GM21786 (cell line): ENCODE results near the gene TAS1R2.
"Not testable (repeated sequence)": the region's sequence is repeated elsewhere in the genome, so short reads cannot be mapped to it uniquely, and the experiment has no call there.

ENCODE experiments used
- ATAC-seq: cut with Tn5 transposase; IDR thresholded peaks from one replicate; pipeline ENCODE4 v1.9.1; 2021; ENCODE audit not compliant: unreplicated experiment

Gene TAS1R2

DNA sequence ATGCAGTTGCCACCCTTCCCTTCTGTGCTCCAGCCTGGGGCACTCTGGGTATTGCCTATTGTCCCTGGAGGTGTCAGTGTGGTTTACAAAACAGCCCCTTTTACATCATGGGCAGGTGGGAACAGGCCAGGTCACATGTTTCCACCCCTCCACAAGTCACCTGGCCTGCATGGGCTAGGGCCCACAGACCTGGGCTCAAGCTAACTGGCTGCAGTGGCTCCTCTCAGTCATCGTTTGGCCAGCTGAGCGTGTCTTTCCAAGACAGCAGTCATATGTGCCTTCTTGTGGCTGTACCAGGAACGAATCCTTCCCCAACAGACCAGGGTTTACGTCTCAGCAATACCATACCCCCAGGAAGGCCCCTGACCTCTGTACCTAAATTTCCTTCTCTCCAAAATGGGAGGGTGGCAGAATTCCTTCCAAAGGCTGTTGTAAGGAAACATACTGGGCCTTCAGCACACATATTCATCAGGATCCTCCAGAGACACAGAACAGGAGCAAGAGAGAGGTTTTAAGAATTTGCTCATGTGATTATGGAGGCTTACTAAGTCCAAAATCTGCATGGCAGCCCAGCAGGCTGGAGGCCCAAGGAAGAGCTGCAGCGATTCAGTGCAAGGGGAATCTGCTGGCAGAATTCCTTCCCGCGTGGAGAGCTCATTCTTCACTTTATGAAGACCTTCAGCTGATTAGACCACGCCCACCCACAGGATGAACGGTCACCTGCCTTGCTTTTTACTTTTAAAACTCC lies 10.6 kb upstream of the TAS1R2 start:
- no peak for ATAC-seq

DNA sequence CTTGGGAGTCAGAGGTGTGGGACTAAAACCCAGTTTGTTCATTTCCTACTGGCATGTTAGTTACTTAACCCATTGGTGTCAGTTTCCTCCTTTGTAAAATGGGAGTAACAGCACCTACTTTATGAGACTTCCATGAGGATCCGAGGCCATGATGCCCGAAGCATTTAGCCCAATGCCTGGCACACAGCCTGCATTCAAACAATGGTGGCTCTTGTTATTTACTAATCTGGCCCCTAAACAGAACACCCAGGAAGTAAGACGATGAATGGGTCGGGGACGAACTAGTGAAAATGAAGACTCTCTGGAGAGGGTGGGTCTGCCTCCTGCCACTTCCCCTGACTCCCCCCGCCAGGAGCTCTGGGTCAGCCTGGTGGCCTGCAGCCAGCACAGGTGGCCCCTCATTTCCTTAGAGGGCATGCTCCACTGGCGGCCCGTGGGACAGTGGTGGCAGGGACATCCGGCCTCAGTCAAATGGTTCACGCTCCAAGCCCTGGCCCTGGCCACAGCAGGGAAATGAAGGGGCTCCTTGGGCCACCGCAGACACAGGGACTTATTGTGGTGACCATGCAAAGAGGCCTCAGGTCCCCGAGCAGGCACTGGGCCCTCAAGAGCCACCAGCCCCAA lies 9.5 kb upstream of the TAS1R2 start:
- ATAC-seq, result no peak

DNA sequence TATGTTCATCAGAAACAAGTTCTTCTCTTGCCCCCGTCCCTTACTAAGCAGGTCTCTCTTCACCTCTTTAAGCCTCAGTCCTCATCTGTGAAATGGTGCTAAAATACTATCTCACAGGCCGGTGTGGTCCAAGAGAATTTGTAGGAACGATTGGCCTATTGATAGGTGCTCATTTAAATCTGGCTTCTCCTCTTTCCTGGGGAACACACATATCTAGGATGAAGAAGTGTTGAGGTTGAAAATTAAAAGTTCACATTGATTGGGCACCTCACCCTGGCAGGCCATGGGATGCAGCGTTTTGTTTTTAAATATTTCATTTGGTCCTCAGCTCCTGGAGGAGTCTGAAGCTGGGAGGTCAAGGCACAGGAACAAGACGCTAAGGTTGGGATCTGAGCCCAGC lies 8.9 kb upstream of the TAS1R2 start:
- no peak for ATAC-seq

DNA sequence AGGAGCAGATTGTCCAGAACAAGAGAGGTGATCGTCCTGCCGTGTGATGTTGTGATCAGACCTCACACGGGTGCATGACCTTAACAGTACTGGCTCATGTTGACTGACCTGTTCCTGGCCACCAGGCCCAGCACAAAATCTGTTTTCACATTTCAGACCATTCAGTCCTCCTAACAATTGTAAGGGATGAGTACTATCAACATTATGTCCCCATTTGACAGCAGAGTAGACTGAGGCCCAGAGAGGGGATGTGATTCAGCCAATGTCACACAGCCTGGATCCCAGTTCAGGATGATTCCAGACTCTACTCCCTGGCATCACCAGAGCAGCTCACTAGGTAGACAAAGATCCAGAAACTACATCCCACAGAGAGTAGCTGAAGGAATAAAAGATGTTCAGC lies 7.4 kb upstream of the TAS1R2 start:
- ATAC-seq, result no peak

DNA sequence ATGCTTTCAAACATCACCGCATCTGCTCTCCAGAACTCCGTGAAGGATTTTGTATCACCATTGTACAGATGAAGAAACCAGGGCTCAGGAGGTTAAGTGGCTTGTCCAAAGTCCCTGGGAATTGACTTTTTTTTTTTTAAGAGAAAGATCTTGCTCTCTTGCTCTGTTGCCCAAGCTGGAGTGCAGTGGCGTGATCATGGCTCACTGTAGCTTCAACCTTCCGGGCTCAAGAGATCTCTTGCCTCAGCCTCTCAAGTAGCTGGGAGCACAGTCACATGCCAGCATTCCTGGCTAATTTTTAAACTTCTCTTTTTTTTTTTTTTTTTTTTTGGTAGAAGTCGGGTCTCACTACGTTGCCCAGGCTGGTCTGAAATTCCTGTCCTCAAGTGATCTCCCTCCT lies 6.9 kb upstream of the TAS1R2 start:
- no peak for ATAC-seq

DNA sequence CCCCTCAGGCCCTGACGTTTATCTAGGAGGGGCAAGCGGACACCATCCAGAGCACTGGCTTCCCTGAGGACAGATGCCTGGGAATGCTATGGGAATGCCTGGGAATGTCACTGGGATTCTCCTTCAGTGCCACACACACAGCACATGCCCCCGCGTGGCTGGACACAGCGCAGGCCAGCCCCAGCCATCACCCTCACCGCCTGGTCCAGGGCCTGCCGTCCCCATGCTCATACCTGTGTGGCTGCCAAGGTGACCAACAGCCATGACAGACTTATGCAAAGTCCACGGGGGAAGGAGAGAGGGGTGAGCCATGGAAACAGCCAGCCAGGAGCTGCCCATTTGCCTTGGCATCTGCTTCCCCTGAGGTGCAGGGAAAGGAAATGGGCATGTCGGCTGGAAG lies 5.7 kb upstream of the TAS1R2 start:
- no peak for ATAC-seq

DNA sequence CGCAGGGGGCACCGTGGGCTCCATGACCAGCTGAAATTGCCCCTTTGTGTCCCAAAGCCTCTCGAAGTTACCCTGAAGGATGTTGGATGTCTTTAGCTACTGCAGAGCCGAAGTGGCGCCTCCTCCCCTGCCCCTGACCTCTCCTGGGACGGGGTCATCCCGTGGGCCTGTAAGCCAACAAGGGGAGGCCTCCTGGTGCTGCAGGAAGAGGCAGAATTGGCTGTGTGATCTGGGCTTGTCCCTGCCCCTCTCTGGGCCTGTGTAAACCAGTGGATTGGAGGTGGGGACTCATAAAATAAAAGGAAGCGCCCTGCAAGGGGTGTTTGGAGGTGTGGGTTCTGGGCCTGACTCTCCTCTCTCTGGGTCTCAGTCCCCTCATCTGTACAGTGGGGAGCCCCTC lies 2.1 kb upstream of the TAS1R2 start:
- no peak for ATAC-seq

DNA sequence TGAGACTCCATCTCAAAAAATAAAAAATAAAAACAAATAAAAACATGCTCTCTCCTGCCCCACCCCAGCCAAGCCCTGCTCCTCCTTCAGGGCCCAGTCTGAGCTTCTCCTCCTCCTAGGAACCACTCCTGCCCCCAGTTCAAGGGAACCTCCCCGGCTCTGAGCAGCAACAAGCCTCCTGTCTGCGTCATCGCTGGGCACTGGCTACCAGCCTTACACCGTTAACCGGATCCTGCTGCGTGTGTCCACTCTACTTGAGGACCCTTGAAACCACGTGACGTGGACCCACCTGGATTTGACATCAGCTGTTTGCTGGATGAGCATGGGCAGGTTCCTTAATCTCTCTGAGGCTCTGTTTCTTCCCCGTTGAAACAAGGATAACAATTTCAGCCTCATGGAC lies 1.6 kb upstream of the TAS1R2 start:
- no peak for ATAC-seq

DNA sequence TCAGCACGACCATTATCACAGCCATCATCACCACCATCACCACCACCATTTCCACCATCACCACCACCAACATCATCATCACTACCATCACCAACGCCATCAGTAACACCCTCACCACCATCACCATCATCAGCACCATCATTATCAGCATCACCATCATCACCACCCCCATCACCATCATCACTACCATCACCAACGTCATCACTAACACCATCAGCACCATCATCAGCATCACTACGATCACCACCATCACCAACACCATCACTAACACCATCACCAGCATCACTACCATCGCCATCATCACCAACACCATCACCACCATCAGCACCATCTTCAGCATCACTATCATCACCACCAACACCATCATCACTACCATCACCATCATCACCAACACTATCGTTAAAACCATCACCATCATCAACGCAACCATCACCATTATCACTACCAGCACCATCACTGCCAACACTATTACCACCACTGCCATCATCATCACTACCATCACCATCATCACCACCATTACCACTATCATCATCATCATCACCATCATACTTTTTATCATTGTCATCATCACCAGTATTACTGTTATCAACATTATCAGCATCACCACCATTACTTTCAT lies 1.3 kb downstream of the TAS1R2 start:
- ATAC-seq, result no peak

DNA sequence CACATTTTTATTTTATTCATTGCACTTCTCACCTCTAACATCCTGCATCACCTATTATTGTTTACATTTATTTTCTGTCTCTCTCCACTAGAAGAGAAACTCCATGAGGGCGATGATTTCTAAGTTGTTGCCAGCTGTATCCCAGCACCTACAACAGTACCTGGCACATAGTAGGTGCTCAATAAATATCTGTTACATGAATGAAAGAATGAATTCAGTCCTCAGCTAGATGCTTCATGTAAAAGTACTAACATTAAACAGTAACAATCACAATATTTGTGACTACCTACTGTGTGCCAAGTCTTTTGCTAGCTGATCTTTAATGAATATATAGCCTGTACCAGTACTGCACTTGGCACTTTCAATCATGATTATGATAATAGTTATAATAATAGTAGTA lies 3.0 kb downstream of the TAS1R2 start:
- ATAC-seq, result no peak

DNA sequence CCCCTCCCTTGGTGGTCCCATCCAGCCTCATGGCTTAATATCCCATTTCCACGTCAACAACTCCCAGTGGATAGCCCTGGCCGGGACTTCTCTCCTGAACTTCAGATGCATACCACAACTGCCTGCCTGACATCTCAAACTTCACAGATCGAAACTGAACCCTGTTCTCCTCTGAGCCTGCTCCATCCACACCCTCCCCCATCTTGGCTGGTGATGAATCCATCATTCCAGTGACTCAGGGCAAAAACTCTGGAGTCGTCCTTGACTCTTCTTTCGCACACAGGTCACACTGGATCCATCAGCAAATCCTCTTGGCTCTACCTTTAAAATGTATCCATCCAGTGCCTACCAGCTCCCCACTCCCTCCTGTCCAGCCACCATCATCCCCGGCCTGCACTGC lies 3.9 kb downstream of the TAS1R2 start:
- no peak for ATAC-seq

DNA sequence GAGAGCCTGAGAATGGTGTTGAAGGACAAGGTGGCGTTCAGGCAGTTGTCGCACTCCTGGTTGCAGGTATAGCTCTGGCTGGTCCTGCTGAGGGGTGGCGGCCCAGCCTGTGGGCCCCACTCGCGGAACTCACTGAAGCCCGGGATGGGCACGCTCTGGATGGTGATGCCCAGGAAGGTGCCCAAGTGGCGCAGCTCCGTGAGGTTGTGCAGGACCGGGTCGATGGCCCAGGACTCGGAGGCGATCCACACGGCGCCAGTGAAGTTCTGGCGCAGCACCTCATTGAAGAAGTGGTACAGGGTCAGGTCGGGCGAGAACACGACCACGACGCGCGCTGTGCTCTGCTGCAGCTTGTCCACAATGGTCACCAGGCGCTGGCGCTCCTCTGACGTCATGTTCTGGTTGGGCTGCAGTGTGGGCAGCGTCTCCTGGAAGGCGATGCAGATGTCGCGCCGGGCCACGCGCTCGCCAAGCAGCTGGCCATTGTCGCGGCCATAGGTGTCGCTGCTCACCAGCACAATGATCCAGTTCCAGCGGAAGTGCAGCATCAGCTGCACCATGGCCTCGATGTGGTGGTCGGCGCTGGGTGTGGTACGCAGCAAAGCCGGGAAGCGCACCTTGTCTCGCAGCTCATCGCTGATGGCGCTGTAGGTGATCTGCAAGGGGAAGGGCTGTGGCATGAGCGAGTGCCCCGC lies 5.0 kb downstream of the TAS1R2 start:
- ATAC-seq, result no peak

DNA sequence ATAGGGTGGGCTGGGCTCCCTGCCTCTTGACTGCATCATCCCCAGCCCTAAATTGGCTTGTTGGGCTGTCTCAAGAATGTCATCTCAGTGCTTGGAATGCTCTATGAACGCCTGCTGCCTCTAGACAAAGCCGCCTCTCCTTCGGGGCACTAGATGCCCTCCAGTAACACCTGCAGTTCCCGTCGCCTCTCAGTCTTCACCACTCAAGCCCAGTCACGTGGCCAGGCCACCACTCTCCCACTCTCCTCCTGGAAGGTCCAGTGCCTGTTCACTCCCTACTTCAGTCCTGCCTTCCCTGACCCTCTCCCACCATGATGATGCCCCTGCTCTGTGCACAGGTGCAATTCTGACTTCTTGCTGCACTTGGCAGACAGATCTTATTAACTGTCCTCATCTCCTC lies 7.0 kb downstream of the TAS1R2 start:
- ATAC-seq, result no peak

DNA sequence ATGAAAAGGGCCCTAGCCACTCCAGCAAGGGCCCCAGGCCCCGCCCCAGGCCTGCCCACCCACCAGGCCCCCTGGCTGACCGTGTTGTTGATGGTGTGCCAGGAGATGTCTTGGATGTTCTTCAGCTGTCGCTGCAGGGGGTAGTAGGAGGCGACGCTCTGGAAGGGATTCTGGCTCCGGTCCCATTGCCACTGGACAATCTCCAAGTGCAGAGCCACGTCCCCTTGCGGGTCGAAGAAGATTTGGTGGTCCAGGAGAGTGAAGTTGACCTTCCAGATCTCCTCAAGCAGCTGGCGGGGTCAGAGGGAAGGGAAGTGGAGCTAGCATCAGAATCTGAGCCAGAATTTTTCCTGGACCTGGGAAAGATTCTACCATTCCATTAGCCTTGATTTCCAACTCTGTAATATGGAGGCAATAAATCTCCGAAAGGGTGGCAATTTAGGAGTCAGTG lies 10.2 kb downstream of the TAS1R2 start:
- ATAC-seq, result no peak

DNA sequence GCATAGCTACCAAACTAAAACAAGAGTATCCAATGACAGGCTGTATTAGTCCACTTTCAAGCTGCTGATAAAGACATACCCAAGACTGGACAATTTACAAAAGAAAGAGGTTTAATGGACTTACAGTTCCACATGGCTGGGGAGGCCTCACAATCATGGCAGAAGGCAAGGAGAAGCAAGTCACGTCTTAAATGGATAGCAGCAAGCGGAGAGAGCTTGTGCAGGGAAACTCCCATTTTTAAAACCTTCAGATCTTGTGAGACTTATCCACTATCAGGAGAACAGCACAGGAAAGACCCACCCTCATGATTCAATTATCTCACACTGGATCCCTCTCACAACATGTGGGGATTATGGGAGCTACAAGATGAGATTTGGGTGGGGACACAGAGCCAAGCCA lies 11.7 kb downstream of the TAS1R2 start:
- not testable (repeated sequence) for ATAC-seq

DNA sequence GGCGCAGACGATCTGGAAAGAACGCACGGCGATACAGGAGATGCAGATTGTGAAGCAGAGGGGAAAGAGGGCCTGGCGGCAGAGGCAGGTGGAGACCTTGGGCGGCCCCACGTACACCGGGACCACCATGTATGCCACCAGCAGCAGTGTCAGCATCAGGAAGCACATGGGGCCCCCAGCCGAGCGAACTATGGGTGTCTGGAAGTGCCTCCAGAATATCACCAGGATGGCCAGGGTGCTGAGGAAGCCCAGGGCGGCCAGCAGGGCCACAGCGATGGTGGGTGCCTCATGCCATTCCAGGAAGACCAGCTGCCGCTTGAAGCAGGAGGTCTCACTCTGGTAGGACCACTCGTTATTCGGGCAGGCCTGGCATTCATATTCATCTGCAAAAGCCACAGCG lies 19.3 kb downstream of the TAS1R2 start:
- no peak for ATAC-seq

DNA sequence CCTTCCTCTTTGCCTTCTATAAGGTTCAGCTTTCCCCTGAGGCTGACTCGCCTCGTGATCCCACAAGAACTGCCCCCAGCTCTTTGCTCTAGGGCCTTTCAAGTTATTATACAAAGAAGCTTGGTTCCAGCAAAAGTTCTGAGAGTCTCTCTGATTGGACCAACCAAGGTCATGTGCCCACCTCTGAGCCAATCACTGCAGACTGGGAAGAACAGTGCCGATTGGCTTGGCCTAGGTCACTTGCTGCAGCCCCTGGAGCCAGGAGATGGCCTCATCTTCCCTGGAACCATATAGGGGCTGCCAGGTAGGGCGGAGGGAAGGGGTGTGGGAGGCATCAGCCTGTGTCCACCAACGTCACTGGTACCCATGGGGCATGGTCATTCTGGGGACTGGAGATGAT lies 22.8 kb downstream of the TAS1R2 start:
- no peak for ATAC-seq

DNA sequence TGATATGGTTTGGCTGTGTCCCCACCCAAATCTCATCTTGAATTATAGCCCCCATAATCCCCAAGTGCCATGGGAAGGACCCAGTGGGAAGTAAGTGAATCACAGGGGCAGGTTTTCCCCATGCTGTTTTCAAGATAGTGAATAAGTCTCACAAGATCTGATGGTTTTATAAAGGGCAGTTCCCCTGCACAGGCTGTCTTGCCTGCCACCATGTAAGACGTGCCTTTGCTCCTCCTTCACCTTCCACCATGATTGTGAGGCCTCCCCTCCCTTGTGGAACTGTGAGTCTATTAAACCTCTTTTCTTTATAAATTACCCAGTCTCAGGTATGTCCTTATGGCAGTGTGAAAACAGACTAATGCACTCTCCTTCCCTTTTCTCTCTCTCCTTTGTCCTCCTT lies 27.1 kb downstream of the TAS1R2 start:
- ATAC-seq, result not testable (repeated sequence)

DNA sequence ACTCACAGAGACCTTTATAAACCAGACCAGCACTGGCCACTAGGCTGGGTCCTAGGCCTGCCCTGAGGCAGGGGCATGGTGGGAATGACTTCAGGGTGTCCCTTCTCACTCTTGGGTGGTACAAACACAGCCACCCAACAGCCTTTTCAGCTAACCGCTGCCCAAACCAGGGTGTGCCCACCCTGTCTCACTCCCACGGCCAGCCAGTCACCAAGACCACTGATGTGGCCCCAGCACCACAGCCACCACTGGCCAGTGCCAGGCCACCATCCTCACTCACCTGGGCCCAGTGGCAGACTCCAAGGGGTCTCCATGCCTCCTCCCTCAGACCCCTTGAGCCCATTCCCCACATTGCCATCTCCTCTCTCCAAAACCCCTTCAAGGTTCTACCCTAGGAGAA lies 27.8 kb downstream of the TAS1R2 start:
- ATAC-seq, result no peak

DNA sequence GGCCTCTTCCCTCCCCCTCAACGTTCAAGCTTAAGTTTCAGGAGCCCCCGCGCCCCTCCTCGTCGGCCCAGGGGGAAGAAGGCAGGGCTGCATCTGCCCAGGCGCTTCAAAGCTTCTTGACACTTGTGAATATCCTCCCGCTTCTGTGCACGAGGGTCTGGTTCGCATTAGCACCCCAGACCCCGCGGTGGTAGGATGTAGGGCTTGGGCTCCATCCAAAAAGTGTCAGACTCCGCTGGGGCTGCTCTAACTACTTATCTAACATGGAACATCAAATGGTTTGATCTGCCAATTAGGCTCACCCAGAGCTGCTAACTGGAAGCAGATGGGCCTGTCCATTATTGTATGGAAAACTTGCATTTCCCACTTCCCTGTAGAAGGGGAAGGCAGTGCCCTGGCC lies 28.9 kb downstream of the TAS1R2 start:
- ATAC-seq, result no peak

DNA sequence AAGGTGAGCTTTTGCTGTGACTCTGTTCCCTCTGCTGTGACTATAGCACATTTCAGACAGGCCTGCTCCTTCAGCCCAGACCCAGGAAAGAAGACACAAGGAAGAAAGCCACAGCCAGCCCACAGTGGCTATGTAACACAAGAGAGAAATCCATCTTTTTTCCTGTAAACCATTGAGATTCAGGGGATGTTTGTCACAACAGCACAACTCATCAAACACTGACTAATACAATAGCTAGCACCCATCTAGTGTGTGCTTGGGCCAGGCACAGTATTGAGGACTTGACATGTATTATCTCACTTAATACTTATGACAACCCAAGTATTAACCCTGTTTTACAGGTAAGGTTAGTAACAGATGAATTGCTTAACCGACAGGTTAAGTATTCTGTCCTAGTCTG lies 29.8 kb downstream of the TAS1R2 start:
- ATAC-seq, result no peak

DNA sequence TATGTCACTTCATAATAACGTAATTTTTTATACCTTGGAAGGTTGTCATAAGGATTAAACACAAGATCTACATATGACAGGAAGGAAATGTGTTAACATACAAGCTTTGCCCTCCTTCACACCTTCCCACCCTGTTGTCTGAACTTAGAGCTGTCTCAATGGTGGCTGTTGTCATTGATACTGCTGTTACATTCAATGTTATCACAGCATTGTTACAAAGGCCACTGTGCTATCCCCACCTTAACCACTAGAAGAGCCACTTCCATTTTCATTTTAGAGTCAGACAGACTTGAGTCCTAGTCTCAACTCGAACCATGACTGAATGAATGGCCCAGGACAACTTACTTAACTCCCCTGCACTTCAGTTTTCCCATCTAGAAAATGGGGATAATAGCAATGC lies 31.2 kb downstream of the TAS1R2 start:
- no peak for ATAC-seq
